HG03064 (cell line): Measurements from ENCODE around the gene SHC1.

ENCODE experiments used
- ATAC-seq: cut with Tn5 transposase; IDR thresholded peaks from one replicate; pipeline ENCODE4 v1.9.1; 2021; ENCODE audit warnings: low read depth; ENCODE audit not compliant: unreplicated experiment

The SHC1 gene

DNA sequence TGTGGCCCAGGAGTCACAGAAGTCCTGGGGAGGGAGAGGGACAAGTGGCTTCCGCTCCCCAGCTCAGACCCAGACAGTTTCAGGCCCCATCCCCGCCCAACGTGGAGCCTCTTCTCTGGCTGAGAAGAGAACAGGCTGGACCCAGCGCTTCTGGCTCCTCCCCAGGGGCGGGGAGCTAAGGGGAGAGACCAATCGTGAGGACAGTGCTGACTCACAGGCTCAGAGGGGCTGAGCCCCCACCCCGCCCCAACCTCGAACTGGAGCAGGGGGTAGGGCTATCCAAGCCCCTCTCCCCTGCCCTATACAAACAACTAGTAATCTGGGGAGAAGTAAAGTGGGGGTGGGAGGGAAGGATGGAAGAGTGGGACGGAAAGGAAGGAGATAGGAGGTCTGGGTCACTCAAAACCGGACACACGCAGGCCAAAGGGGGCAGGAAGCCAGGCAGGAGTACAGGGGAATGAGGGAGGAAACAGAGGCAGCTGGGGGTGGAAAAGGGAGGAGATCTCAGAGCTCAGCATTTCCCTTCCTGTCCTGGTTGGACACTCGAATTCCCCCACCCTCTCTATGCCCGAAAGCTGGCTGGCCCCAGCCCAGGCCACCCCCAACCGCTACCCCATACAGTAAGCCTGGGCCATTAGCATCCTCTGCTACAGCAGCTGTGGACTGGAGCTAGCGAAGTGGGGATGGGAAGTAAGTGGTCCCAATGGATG is at the start of gene SHC1:
Gene SHC1 (minus strand): TSS at position 117 of the 710 bp plus-strand sequence. CDS start 221 bp downstream, outside the sequence.
- no peak for ATAC-seq

GRCh38 chr1:155019377-155020245 is 49.1 kb upstream of the SHC1 start:
- ATAC-seq = no peak

DNA sequence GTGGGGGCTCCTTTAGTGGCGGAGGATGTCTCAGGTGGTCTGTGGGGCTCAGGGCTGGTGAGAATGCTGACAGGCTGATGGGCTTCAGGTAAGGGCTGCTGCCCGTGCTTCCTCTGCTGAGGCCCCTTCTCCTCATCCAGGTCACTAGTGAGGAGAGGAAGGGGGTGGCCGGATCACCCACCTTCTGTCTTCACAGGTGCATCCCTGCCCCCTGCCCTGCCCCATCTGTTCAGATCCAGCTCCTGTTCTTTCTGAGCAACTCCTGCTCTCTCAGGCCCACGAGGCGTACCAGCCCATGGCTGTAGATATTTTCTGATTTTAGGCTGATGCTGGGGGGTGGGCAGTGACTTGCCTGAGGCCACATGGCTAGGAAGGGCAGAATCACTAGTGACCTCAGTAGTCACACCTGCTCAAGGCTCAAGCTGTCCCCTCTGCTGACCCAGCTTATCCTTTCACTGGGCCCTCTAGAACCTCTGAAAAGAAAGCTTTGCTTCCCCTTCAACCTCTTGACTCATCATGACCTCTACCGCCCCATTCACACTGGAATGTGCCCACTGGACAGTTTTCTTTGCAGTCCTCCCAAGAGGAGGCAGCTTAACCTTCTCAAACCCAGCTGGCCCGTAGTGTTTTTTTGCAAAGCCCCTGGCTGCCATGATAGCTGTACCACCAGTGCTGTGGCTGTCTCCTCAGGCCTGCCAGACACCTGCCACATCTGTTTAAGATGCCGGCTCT is 48.2 kb upstream of the SHC1 start:
- no peak for ATAC-seq

GRCh38 chr1:155017946-155018316 is 47.4 kb upstream of the SHC1 start:
- no peak for ATAC-seq

- no peak for ATAC-seq
Observed at GRCh38 chr1:155017041-155017945, 46.7 kb upstream of the SHC1 start.

- no peak for ATAC-seq
Observed at GRCh38 chr1:155016231-155016831, 45.8 kb upstream of the SHC1 start.

- ATAC-seq = no peak
Observed at GRCh38 chr1:155015527-155016230, 45.1 kb upstream of the SHC1 start.

GRCh38 chr1:155014709-155015508 is 44.4 kb upstream of the SHC1 start:
- no peak for ATAC-seq

GRCh38 chr1:155013632-155014031 is 43.1 kb upstream of the SHC1 start:
- ATAC-seq = no peak

- ATAC-seq = no peak
Observed at GRCh38 chr1:155012776-155013602, 42.4 kb upstream of the SHC1 start.

DNA sequence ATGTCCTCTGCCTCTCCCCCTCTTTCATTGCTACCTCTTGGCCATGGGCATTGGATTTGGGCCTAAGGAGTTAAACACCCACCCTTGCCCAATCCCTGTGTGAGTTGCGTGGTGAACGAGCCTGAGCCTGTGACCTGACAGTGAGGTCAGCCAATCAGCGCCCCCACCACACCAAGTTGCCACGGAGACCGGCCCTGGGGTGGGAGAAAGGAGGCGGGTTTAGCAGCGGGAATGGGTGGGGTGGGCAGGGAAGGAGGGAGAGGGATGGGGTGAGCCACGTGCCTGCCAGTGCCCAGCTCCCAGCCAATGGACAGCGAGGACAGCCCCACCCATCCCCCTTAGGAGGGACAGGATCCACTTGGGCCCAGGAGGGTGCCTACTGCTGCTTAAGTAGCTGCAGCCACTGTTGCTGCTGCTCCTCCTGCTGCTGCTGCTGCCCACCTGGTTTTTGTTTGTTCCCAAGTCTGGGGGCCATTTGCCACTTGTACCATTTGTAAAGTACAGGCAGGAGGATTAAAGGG is 41.5 kb upstream of the SHC1 start:
- no peak for ATAC-seq

DNA sequence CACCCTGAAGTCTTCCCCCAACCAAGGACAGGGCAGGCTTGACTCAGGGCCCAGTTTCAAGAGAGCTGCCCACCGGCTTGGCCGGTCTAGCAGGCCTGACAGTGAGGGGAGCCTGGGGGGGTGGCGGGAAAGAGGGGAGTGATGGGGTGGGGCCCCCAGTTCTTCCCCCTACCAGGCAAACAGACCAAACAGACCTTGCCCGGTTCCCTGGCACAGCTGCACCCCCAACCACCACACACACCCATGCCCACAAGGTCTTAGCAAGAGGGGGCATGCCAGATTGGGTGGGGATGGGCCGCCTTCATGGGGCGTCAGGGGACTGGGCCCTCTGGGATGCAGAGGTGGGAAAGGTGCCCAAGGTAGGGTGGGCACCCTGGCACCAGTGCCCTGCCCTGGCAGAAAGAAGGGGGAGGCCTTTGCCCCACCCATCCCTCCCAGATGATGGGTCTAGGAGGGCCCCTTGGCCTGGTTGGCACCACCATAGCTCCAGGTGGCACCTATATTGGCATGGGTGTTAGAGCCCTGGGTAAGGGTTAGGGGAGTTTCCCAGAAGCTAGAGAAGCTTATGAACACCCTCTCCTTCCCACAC is 41.0 kb upstream of the SHC1 start:
- no peak for ATAC-seq

DNA sequence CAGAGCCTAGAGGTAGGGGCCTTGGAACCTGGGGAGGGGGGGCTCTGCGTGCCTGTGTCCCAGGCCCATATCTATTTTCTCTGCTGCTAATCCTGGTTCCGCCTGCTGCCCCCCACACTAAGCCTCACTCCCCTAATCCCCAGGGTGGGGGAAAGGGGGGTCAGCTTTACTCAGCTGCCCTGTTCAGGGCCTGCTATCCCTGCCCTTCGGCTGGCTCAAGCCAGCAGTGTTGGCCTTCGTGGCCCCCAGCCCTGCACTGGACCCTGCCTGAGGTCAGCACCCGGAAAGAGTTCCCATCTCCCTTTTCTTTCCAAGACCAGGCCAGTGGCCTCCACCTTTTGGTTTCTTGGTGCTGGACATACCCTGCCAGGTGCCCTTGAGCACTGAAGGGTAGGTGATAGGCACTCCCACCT is 40.5 kb upstream of the SHC1 start:
- ATAC-seq = no peak

GRCh38 chr1:155010211-155010918 is 39.8 kb upstream of the SHC1 start:
- no peak for ATAC-seq

GRCh38 chr1:155009742-155010141 is 39.2 kb upstream of the SHC1 start:
- no peak for ATAC-seq

- ATAC-seq = no peak
Observed at GRCh38 chr1:155009221-155009711, 38.7 kb upstream of the SHC1 start.
